HEK293 (cell line): Measurements from ENCODE around the gene TMPRSS5.
A peak's percentile ranks its signal among the peaks of the same experiment; 100 is the strongest.

ENCODE experiments used
- FEZF1 ChIP-seq: fragments of 450-650 bp; formaldehyde crosslinking; IDR thresholded peaks from 2 replicates; pipeline ENCODE4 v1.5.1; 2016; ENCODE audit warnings: missing biosample characterization, missing genetic modification characterization
- HOXC10 ChIP-seq: sonication (generic); formaldehyde crosslinking; IDR thresholded peaks from 2 replicates; pipeline ENCODE4 v1.8.1; 2023; ENCODE audit warnings: mild to moderate bottlenecking, missing genetic modification reagents
- HOXD13 ChIP-seq: sonication (generic); formaldehyde crosslinking; IDR thresholded peaks from 2 replicates; pipeline ENCODE4 v1.8.0; 2022; ENCODE audit warnings: missing genetic modification reagents, borderline replicate concordance
- REST ChIP-seq: fragments of 450-650 bp; formaldehyde crosslinking; IDR thresholded peaks from 2 replicates; pipeline ENCODE4 v1.5.1; 2016; ENCODE audit warnings: missing biosample characterization, missing genetic modification characterization
- ZBTB10 ChIP-seq: fragments of 450-650 bp; formaldehyde crosslinking; IDR thresholded peaks from 2 replicates; pipeline ENCODE4 v1.5.1; 2016; ENCODE audit warnings: missing biosample characterization, missing genetic modification characterization
- ZBTB44 ChIP-seq: fragments of 450-650 bp; IDR thresholded peaks from 2 replicates; pipeline ENCODE4 v1.5.1; 2018; ENCODE audit warnings: missing biosample characterization, mild to moderate bottlenecking, missing genetic modification characterization
- ZBTB6 ChIP-seq: fragments of 450-650 bp; formaldehyde crosslinking; IDR thresholded peaks from 2 replicates; pipeline ENCODE4 v1.5.1; 2017; ENCODE audit warnings: missing biosample characterization, missing genetic modification characterization
- ZFP41 ChIP-seq: fragments of 450-650 bp; formaldehyde crosslinking; IDR thresholded peaks from 2 replicates; pipeline ENCODE4 v1.5.1; 2016; ENCODE audit warnings: missing biosample characterization, missing genetic modification characterization, borderline replicate concordance
- ZNF121 ChIP-seq: fragments of 450-650 bp; formaldehyde crosslinking; IDR thresholded peaks from 2 replicates; pipeline ENCODE4 v1.5.1; 2016; ENCODE audit warnings: missing biosample characterization, missing genetic modification characterization
- ZNF2 ChIP-seq: fragments of 450-650 bp; formaldehyde crosslinking; IDR thresholded peaks from 2 replicates; pipeline ENCODE4 v1.5.1; 2016; ENCODE audit warnings: missing biosample characterization, missing genetic modification characterization
- ZNF202 ChIP-seq: fragments of 450-650 bp; formaldehyde crosslinking; IDR thresholded peaks from 2 replicates; pipeline ENCODE4 v1.5.1; 2016; ENCODE audit warnings: missing biosample characterization, missing genetic modification characterization, borderline replicate concordance
- ZNF221 ChIP-seq: fragments of 450-650 bp; formaldehyde crosslinking; IDR thresholded peaks from 2 replicates; pipeline ENCODE4 v1.5.1; 2017; ENCODE audit warnings: missing biosample characterization, missing genetic modification characterization, borderline replicate concordance
- ZNF266 ChIP-seq: fragments of 450-650 bp; formaldehyde crosslinking; IDR thresholded peaks from 2 replicates; pipeline ENCODE4 v1.5.1; 2016; ENCODE audit warnings: missing biosample characterization, missing genetic modification characterization, low read depth
- ZNF335 ChIP-seq: fragments of 450-650 bp; formaldehyde crosslinking; conservative IDR thresholded peaks from 2 replicates; pipeline ENCODE4 v1.5.1; 2016; ENCODE audit warnings: missing biosample characterization, missing genetic modification characterization
- ZNF341 ChIP-seq: fragments of 450-650 bp; formaldehyde crosslinking; IDR thresholded peaks from 2 replicates; pipeline ENCODE4; 2016; ENCODE audit warnings: low read depth, missing biosample characterization, missing genetic modification characterization
- ZNF350 ChIP-seq: fragments of 450-650 bp; formaldehyde crosslinking; IDR thresholded peaks from 2 replicates; pipeline ENCODE4 v1.5.0; 2017; ENCODE audit warnings: missing biosample characterization, mild to moderate bottlenecking, missing genetic modification characterization
- ZNF488 ChIP-seq: fragments of 450-650 bp; formaldehyde crosslinking; IDR thresholded peaks from 2 replicates; pipeline ENCODE4 v1.5.1; 2016; ENCODE audit warnings: missing biosample characterization, missing genetic modification characterization
- ZNF544 ChIP-seq: fragments of 450-650 bp; formaldehyde crosslinking; IDR thresholded peaks from 2 replicates; pipeline ENCODE4 v1.5.0; 2017; ENCODE audit warnings: missing biosample characterization, missing genetic modification characterization
- ZNF555 ChIP-seq: fragments of 450-650 bp; formaldehyde crosslinking; conservative IDR thresholded peaks from 2 replicates; pipeline ENCODE4 v1.5.1; 2017; ENCODE audit warnings: missing biosample characterization, mild to moderate bottlenecking, missing genetic modification characterization, inconsistent platforms
- ZNF600 ChIP-seq: fragments of 450-650 bp; formaldehyde crosslinking; IDR thresholded peaks from 2 replicates; pipeline ENCODE4 v1.5.1; 2016; ENCODE audit warnings: missing biosample characterization, missing genetic modification characterization
- ZNF621 ChIP-seq: fragments of 450-650 bp; formaldehyde crosslinking; IDR thresholded peaks from 2 replicates; pipeline ENCODE4 v1.5.1; 2017; ENCODE audit warnings: missing biosample characterization, missing genetic modification characterization
- ZNF623 ChIP-seq: fragments of 450-650 bp; formaldehyde crosslinking; IDR thresholded peaks from 2 replicates; pipeline ENCODE4 v1.5.1; 2016; ENCODE audit warnings: missing biosample characterization, missing genetic modification characterization
- ZNF704 ChIP-seq: fragments of 450-650 bp; formaldehyde crosslinking; IDR thresholded peaks from 2 replicates; pipeline ENCODE4 v1.5.1; 2016; ENCODE audit warnings: missing biosample characterization, missing genetic modification characterization
- ZNF76 ChIP-seq: fragments of 450-650 bp; formaldehyde crosslinking; IDR thresholded peaks from 2 replicates; pipeline ENCODE4; 2016; ENCODE audit warnings: low read depth, missing biosample characterization, missing genetic modification characterization, borderline replicate concordance
- ZNF785 ChIP-seq: fragments of 450-650 bp; formaldehyde crosslinking; IDR thresholded peaks from 2 replicates; pipeline ENCODE4 v1.5.1; 2016; ENCODE audit warnings: missing biosample characterization, missing genetic modification characterization
- ZNF792 ChIP-seq: fragments of 450-650 bp; formaldehyde crosslinking; IDR thresholded peaks from 2 replicates; pipeline ENCODE4 v1.5.1; 2016; ENCODE audit warnings: missing biosample characterization, missing genetic modification characterization
- ZSCAN5A ChIP-seq: fragments of 450-650 bp; formaldehyde crosslinking; IDR thresholded peaks from 2 replicates; pipeline ENCODE4 v1.5.1; 2016; ENCODE audit warnings: missing biosample characterization, missing genetic modification characterization

Gene TMPRSS5

GRCh38 chr11:113664069-113664980 lies 41.8 kb downstream of the TMPRSS5 start (continued):
- TF ChIP-seq ZSCAN5A (tag by site-specific recombination) (no peak), ZNF704 (tag by site-specific recombination) (no peak), ZBTB44 (tag by site-specific recombination) (peak; percentile 74), ZNF76 (tag by site-specific recombination) (no peak), ZNF221 (tag by site-specific recombination) (no peak), ZNF792 (tag by site-specific recombination) (no peak), FEZF1 (tag by site-specific recombination) (peak; percentile 66), ZNF335 (tag by site-specific recombination) (no peak; the same call in 1 of the 2 replicates), ZNF544 (no peak), ZNF555 (tag by site-specific recombination) (no peak), ZNF488 (tag by site-specific recombination) (no peak), ZBTB6 (tag by site-specific recombination) (no peak), ZNF2 (no peak), ZNF623 (tag by site-specific recombination) (no peak), ZNF350 (tag by site-specific recombination) (0 out of 2 replicates have a peak, but pooled peaks have one; percentile 21), ZNF785 (tag by site-specific recombination) (no peak), ZNF266 (tag by site-specific recombination) (no peak), REST (no peak), ZNF341 (peak; percentile 62; the same call in 1 of the 2 replicates), ZNF600 (tag by site-specific recombination) (no peak), ZFP41 (no peak), ZBTB10 (tag by site-specific recombination) (no peak), ZNF202 (no peak), ZNF121 (no peak), ZNF621 (tag by site-specific recombination) (no peak), HOXD13 (CRISPR knock-in tag) (peak; percentile 84; the same call in 1 of the 2 replicates), HOXC10 (CRISPR knock-in tag) (no peak)
